ENCODE data around the gene IFNL2.

DNA sequence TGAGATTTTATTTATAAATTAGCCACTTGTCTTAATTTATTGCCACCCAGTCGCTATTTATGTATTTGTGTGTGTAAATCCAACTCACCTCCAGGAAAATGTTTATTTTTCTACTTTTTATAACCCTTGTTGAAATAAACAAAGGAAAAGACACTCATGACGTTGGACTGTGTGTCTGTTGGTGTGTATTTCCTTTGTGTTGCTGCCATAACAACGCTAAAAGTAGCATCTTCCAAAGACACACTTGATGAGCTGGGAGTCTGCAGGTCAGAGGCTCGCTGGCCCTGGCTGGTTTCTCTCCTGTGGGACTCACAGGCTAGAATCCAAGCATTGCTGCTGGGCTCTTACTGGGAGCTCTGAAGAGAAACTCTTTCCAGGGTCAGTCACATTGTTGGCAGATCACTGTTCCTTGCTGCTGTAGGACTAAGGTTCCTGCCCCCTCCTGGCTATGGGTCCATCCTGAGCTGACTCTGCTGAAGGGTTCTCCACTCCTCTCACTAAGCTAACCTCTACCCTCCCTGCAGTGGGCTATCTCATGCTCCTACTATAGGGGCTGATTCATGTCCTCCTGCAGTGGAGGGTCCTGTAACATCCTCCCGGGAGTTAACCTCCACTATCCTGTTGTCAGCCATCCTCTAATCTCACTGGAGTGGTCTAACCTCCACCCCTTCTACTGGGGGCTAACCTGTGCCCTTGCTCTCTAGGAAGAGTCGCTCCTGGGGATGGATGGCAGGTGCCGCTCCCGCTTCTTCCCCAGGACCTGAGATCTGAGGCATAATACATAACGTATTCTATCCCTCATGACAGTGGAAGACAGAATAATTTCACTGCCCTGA lies 2.1 kb downstream of the IFNL2 start:
- TF ChIP-seq, protein P1, sequence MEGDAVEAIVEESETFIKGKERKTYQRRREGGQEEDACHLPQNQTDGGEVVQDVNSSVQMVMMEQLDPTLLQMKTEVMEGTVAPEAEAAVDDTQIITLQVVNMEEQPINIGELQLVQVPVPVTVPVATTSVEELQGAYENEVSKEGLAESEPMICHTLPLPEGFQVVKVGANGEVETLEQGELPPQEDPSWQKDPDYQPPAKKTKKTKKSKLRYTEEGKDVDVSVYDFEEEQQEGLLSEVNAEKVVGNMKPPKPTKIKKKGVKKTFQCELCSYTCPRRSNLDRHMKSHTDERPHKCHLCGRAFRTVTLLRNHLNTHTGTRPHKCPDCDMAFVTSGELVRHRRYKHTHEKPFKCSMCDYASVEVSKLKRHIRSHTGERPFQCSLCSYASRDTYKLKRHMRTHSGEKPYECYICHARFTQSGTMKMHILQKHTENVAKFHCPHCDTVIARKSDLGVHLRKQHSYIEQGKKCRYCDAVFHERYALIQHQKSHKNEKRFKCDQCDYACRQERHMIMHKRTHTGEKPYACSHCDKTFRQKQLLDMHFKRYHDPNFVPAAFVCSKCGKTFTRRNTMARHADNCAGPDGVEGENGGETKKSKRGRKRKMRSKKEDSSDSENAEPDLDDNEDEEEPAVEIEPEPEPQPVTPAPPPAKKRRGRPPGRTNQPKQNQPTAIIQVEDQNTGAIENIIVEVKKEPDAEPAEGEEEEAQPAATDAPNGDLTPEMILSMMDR (conservative IDR thresholded peaks at IDR 0.05; ENCODE audit: low read depth, low read length) = no peak
- TF ChIP-seq RAD21 (IDR thresholded peaks at IDR 0.05; ENCODE audit: low read length) (no peak), POLR2A (IDR thresholded peaks at IDR 0.05; ENCODE audit: low read depth, low read length) (no peak), NFE2L2 (IDR thresholded peaks at IDR 0.05; ENCODE audit: low read depth, low read length) (no peak), RFX5 (IDR thresholded peaks at IDR 0.05; ENCODE audit: low read depth, low read length) (no peak), CEBPB (IDR thresholded peaks at IDR 0.05; ENCODE audit: low read depth, low read length) (no peak), FOS (IDR thresholded peaks at IDR 0.05; ENCODE audit: low read depth, low read length) (no peak), MXI1 (IDR thresholded peaks at IDR 0.05; ENCODE audit: borderline replicate concordance, low read depth, low read length) (no peak), SMC3 (IDR thresholded peaks at IDR 0.05; ENCODE audit: low read depth, low read length) (no peak), BHLHE40 (IDR thresholded peaks at IDR 0.05; ENCODE audit: low read depth, low read length) (no peak)
- TF ChIP-seq, protein P2, sequence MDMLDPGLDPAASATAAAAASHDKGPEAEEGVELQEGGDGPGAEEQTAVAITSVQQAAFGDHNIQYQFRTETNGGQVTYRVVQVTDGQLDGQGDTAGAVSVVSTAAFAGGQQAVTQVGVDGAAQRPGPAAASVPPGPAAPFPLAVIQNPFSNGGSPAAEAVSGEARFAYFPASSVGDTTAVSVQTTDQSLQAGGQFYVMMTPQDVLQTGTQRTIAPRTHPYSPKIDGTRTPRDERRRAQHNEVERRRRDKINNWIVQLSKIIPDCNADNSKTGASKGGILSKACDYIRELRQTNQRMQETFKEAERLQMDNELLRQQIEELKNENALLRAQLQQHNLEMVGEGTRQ (IDR thresholded peaks at IDR 0.05; ENCODE audit: low read depth, low read length) = no peak
- TF ChIP-seq, protein P3, sequence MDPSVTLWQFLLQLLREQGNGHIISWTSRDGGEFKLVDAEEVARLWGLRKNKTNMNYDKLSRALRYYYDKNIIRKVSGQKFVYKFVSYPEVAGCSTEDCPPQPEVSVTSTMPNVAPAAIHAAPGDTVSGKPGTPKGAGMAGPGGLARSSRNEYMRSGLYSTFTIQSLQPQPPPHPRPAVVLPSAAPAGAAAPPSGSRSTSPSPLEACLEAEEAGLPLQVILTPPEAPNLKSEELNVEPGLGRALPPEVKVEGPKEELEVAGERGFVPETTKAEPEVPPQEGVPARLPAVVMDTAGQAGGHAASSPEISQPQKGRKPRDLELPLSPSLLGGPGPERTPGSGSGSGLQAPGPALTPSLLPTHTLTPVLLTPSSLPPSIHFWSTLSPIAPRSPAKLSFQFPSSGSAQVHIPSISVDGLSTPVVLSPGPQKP (IDR thresholded peaks at IDR 0.05; ENCODE audit: borderline replicate concordance, low read depth, low read length) = no peak
